ENCODE measurements around the gene GMNN. TPM values are rescaled to one million over a fixed set of nuclear protein-coding genes. Genes with fewer than 3 reads are reported as not detected.

Gene GMNN
- polyA plus RNA-seq, 3 donors, result 2.6 to 5.2 (median 2.9) TPM

- peaks cover 18 to 19% of the 10 kb centered on the region in 2 donors for H3K4me1 ChIP-seq (ENCODE audit: control insufficient read depth in 1 of 2, insufficient read depth in 2 of 2, low read length in 2 of 2)
- peaks cover 23% of the 10 kb centered on the region for H3K4me1 Mint-ChIP-seq
- H3K36me3 ChIP-seq (replicated peaks in 1 of 2; ENCODE audit: control insufficient read depth in 1 of 2, insufficient read depth in 2 of 2, low read length in 2 of 2), result peaks cover 8 to 20% of the 10 kb centered on the region in 2 donors
- H3K9ac ChIP-seq (ENCODE audit: insufficient read depth, low read length, poor library complexity, severe bottlenecking), result no peak overlapping the region
- no peak overlapping the region for H2AFZ ChIP-seq (ENCODE audit: insufficient read depth, low read depth, low read length, poor library complexity, severe bottlenecking)
- no peaks in the 10 kb centered on the region for H3K9me3 Mint-ChIP-seq
- no peak for DNase-seq
- intact Hi-C loops (cut with micrococcal nuclease), result no loop called here
- no peaks in the 10 kb centered on the region for H3K27me3 ChIP-seq (ENCODE audit: control insufficient read depth in 2 of 2, insufficient read depth in 2 of 2, low read length in 2 of 2)
- TF ChIP-seq CTCF (IDR thresholded peaks at IDR 0.05), result no peak
- H3K27ac Mint-ChIP-seq, result peak overlapping the region in 4 of 7 donors; percentile 30 to 76 (median 73)
- peaks cover 69% of the 10 kb centered on the region for H3K79me2 ChIP-seq (ENCODE audit: insufficient read depth, low read length)
- 100% methylated on average over 1 of the region's 1 CpG for WGBS (ENCODE audit: insufficient coverage)
- no peak overlapping the region for H3K4me2 ChIP-seq (replicated peaks; ENCODE audit: extremely low read depth, low read length, poor library complexity, severe bottlenecking)
- no peaks in the 10 kb centered on the region for H3K27me3 Mint-ChIP-seq (ENCODE audit: low read depth in 3 of 3)
- H3K27ac ChIP-seq (ENCODE audit: low read depth in 1 of 2, low read length in 2 of 2), result peak overlapping the region in 1 of 2 donors; percentile 24
- no peak overlapping the region for H3K4me3 ChIP-seq (replicated peaks in 1 of 3; ENCODE audit: low read depth in 2 of 3, low read length in 3 of 3)
- peaks cover 12 to 30% of the 10 kb centered on the region in 2 donors for H3K36me3 Mint-ChIP-seq
- no peaks in the 10 kb centered on the region for H3K9me3 ChIP-seq (replicated peaks in 1 of 2; ENCODE audit: control insufficient read depth in 1 of 2, insufficient read depth in 1 of 2, low read length in 2 of 2)
- H3K4me3 Mint-ChIP-seq, result no peak overlapping the region
- no peaks in the 10 kb centered on the region for H4K20me1 ChIP-seq (ENCODE audit: insufficient read depth, low read length)
Observed at GRCh38 chr6:24778121-24778520, 3.4 kb downstream of the GMNN start.

GRCh38 chr6:24778878-24779277, 4.1 kb downstream of the GMNN start:
- peak overlapping the region in 1 of 2 donors; percentile 12 for H3K27ac ChIP-seq (ENCODE audit: low read depth in 1 of 2, low read length in 2 of 2)
- Mint-ChIP-seq H3K4me3 (no peak overlapping the region), H3K27me3 (ENCODE audit: low read depth in 3 of 3) (no peaks in the 10 kb centered on the region), H3K9me3 (no peaks in the 10 kb centered on the region), H3K4me1 (peaks cover 23% of the 10 kb centered on the region), H3K27ac (no peak overlapping the region), H3K36me3 (peaks cover 16 to 35% of the 10 kb centered on the region in 2 donors)
- H3K9ac ChIP-seq (ENCODE audit: insufficient read depth, low read length, poor library complexity, severe bottlenecking), result no peak overlapping the region
- no peaks in the 10 kb centered on the region for H3K27me3 ChIP-seq (ENCODE audit: control insufficient read depth in 2 of 2, insufficient read depth in 2 of 2, low read length in 2 of 2)
- no peak overlapping the region for H3K4me3 ChIP-seq (replicated peaks in 1 of 3; ENCODE audit: low read depth in 2 of 3, low read length in 3 of 3)
- H3K9me3 ChIP-seq (replicated peaks in 1 of 2; ENCODE audit: control insufficient read depth in 1 of 2, insufficient read depth in 1 of 2, low read length in 2 of 2), result no peaks in the 10 kb centered on the region
- no peak overlapping the region for H3K4me2 ChIP-seq (replicated peaks; ENCODE audit: extremely low read depth, low read length, poor library complexity, severe bottlenecking)
- intact Hi-C loops (cut with micrococcal nuclease), result no loop called here
- H3K36me3 ChIP-seq (replicated peaks in 1 of 2; ENCODE audit: control insufficient read depth in 1 of 2, insufficient read depth in 2 of 2, low read length in 2 of 2), result peaks cover 8 to 24% of the 10 kb centered on the region in 2 donors
- no peak for TF ChIP-seq CTCF (IDR thresholded peaks at IDR 0.05)
- H3K4me1 ChIP-seq (ENCODE audit: control insufficient read depth in 1 of 2, insufficient read depth in 2 of 2, low read length in 2 of 2), result peaks cover 18 to 19% of the 10 kb centered on the region in 2 donors
- no peak overlapping the region for H2AFZ ChIP-seq (ENCODE audit: insufficient read depth, low read depth, low read length, poor library complexity, severe bottlenecking)
- DNase-seq, result no peak
- H3K79me2 ChIP-seq (ENCODE audit: insufficient read depth, low read length), result peaks cover 74% of the 10 kb centered on the region
- no peaks in the 10 kb centered on the region for H4K20me1 ChIP-seq (ENCODE audit: insufficient read depth, low read length)

Data from CD14-positive monocyte (primary cell).